Omental fat pad (tissue), 4 donors: ENCODE measurements around the gene DCTN4. TPM values are rescaled to one million over a fixed set of nuclear protein-coding genes. Genes with fewer than 3 reads are reported as not detected.

ENCODE experiments used
- ATAC-seq: fragments of 150-250 bp; one replicate; pipeline ENCODE4 v1.9.1; 2016; ENCODE audit warnings: mild to moderate bottlenecking, moderate library complexity; ENCODE audit not compliant: low FRiP score
- DNase-seq: peaks from one replicate; pipeline ENCODE4 v3.0.0-alpha.2; 2019; ENCODE audit warnings: low spot score
- total RNA-seq, 4 donors: library from RNA; depleted of rRNA; stranded (reverse); fragments of >200 nt; gene quantifications; one replicate each; pipeline ENCODE4 v1.1.0, GENCODE V29; 2016
- TF ChIP-seq, protein P1 (sequence below), 3 donors: fragments of 450-650 bp; IDR thresholded peaks; one replicate each; pipeline ENCODE4 v1.5.1; 2016 to 2017; ENCODE audit warnings: antibody characterized with exemption in 3 of 3, mild to moderate bottlenecking in 3 of 3, moderate library complexity in 2 of 3

The DCTN4 gene
- total RNA-seq, 4 donors from 2014 or later, result 52.2 to 84.9 (median 67.0) TPM

DNA sequence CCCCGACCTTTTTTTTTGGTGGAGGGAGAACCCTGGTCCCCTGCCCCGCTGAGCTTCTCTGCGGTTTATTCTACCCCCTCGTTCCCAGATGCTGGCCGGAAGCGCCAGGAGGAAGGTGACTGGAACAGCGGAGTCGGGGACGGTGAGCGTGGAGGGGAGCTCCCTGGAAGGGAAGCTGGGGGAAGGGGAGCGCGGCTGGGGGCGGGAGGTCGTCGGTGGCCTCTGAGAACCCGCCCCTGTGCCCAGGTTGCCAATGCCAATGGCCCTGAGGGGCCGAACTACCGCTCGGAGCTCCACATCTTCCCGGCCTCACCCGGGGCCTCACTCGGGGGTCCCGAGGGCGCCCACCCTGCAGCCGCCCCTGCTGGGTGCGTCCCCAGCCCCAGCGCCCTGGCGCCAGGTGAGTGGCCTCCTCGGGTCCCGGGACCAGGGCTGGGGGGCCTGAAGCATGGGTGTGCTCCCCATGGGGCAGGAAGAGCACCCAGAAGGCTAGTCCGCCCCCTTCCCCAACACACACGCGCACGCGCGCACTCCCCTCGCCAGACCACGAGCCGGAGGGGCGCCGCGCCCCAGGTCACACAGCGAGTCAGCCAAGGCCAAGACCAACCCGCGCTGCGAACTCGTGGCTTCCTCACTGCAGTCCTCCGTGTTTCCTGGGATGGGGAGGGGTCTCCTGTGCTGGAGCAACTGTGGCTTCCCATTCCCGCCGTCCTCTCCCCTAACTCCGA lies 87.1 kb downstream of the DCTN4 start:
- TF ChIP-seq, protein P1, sequence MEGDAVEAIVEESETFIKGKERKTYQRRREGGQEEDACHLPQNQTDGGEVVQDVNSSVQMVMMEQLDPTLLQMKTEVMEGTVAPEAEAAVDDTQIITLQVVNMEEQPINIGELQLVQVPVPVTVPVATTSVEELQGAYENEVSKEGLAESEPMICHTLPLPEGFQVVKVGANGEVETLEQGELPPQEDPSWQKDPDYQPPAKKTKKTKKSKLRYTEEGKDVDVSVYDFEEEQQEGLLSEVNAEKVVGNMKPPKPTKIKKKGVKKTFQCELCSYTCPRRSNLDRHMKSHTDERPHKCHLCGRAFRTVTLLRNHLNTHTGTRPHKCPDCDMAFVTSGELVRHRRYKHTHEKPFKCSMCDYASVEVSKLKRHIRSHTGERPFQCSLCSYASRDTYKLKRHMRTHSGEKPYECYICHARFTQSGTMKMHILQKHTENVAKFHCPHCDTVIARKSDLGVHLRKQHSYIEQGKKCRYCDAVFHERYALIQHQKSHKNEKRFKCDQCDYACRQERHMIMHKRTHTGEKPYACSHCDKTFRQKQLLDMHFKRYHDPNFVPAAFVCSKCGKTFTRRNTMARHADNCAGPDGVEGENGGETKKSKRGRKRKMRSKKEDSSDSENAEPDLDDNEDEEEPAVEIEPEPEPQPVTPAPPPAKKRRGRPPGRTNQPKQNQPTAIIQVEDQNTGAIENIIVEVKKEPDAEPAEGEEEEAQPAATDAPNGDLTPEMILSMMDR (IDR thresholded peaks at IDR 0.05), result no peak
- ATAC-seq (peak; percentile 10), DNase-seq (no peak)

GRCh38 chr5:150670948-150671310 lies 87.9 kb downstream of the DCTN4 start:
- no peak for DNase-seq
- TF ChIP-seq, protein P1 (IDR thresholded peaks at IDR 0.05), result no peak
- ATAC-seq, result no peak

GRCh38 chr5:150670275-150670947 lies 88.4 kb downstream of the DCTN4 start:
- ATAC-seq (no peak), DNase-seq (no peak)
- TF ChIP-seq, protein P1 (IDR thresholded peaks at IDR 0.05), result no peak

- DNase-seq (no peak), ATAC-seq (no peak)
- TF ChIP-seq, protein P1 (IDR thresholded peaks at IDR 0.05), result no peak
Observed at GRCh38 chr5:150665044-150665443, 93.8 kb downstream of the DCTN4 start.

DNA sequence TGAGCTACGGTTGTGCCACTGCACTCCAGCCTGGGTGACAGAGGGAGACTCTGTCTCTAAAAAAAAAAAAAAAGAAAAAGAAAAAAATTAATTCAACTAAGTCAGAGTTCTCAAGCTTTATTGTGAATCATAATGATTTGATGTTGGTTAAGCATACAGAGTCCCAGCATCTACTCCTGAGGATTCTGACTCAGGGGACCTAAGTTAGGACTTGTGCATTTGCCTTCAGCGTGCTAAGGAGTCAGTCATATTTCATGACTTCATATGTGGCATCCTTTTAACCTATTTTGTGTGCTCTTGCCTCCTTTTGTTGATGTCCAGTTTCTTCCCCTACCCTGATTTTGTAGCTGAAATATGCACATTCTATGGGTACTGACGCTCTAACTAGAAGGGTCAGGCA lies 94.9 kb downstream of the DCTN4 start:
- TF ChIP-seq, protein P1 (IDR thresholded peaks at IDR 0.05), result no peak
- ATAC-seq (no peak), DNase-seq (no peak)

GRCh38 chr5:150662731-150663516 lies 95.9 kb downstream of the DCTN4 start:
- ATAC-seq (no peak), DNase-seq (no peak)
- TF ChIP-seq, protein P1 (IDR thresholded peaks at IDR 0.05), result no peak
